Mucosa of stomach (tissue), 1 donor: ENCODE measurements around the gene DNAJB13.
"Not testable (repeated sequence)": the region's sequence is repeated elsewhere in the genome, so short reads cannot be mapped to it uniquely, and the experiment has no call there.

ENCODE experiments used
- H3K27me3 ChIP-seq: one replicate; pipeline ENCODE4 v1.7.0; 2013; ENCODE audit warnings: mild to moderate bottlenecking, low read length; ENCODE audit not compliant: control insufficient read depth, insufficient read depth
- H3K36me3 ChIP-seq: one replicate; pipeline ENCODE4 v1.7.0; 2013; ENCODE audit warnings: low read length; ENCODE audit not compliant: control insufficient read depth, insufficient read depth
- H3K4me1 ChIP-seq: one replicate; pipeline ENCODE4 v1.7.0; 2013; ENCODE audit warnings: mild to moderate bottlenecking, low read length; ENCODE audit not compliant: control insufficient read depth, insufficient read depth
- H3K4me3 ChIP-seq: one replicate; pipeline ENCODE4 v1.7.0; 2013; ENCODE audit warnings: low read length
- H3K9ac ChIP-seq: one replicate; pipeline ENCODE4 v1.7.0; 2013; ENCODE audit warnings: mild to moderate bottlenecking, low read length, moderate library complexity
- H3K9me3 ChIP-seq: one replicate; pipeline ENCODE4 v1.7.0; 2013; ENCODE audit warnings: mild to moderate bottlenecking, low read length, moderate library complexity; ENCODE audit not compliant: control insufficient read depth
- donor health status: Pancreatic carcinoma.

DNAJB13 gene

GRCh38 chr11:73936047-73936446 is 14.8 kb upstream of the DNAJB13 start:
- H3K4me3 ChIP-seq, H3K27me3 ChIP-seq, H3K36me3 ChIP-seq, H3K4me1 ChIP-seq, H3K9ac ChIP-seq, H3K9me3 ChIP-seq: not testable (repeated sequence)

GRCh38 chr11:73939096-73939495 is 11.7 kb upstream of the DNAJB13 start:
- Histone ChIP-seq H3K9ac (no peak overlapping the region), H3K9me3 (no peaks in the 10 kb centered on the region), H3K27me3 (no peaks in the 10 kb centered on the region), H3K4me1 (no peaks in the 10 kb centered on the region), H3K36me3 (no peaks in the 10 kb centered on the region), H3K4me3 (no peak overlapping the region)

- Histone ChIP-seq H3K9me3 (no peaks in the 10 kb centered on the region), H3K4me3 (no peak overlapping the region), H3K4me1 (no peaks in the 10 kb centered on the region), H3K27me3 (no peaks in the 10 kb centered on the region), H3K9ac (no peak overlapping the region), H3K36me3 (no peaks in the 10 kb centered on the region)
These were observed 9.8 kb upstream of the DNAJB13 start for GRCh38 chr11:73940801-73941570.

GRCh38 chr11:73942010-73942409 is 8.8 kb upstream of the DNAJB13 start:
- Histone ChIP-seq H3K27me3 (no peaks in the 10 kb centered on the region), H3K4me3 (no peak overlapping the region), H3K36me3 (no peaks in the 10 kb centered on the region), H3K4me1 (no peaks in the 10 kb centered on the region), H3K9ac (no peak overlapping the region), H3K9me3 (no peaks in the 10 kb centered on the region)

GRCh38 chr11:73944085-73944484 is 6.7 kb upstream of the DNAJB13 start:
- Histone ChIP-seq H3K36me3 (no peaks in the 10 kb centered on the region), H3K4me3 (no peak overlapping the region), H3K4me1 (no peaks in the 10 kb centered on the region)

GRCh38 chr11:73944901-73945300 is 5.9 kb upstream of the DNAJB13 start:
- H3K4me3 ChIP-seq, result no peak overlapping the region
- no peaks in the 10 kb centered on the region for H3K27me3 ChIP-seq
- no peaks in the 10 kb centered on the region for H3K9me3 ChIP-seq
- no peaks in the 10 kb centered on the region for H3K36me3 ChIP-seq
- H3K9ac ChIP-seq, result no peak overlapping the region
- H3K4me1 ChIP-seq, result no peaks in the 10 kb centered on the region

More at GRCh38 chr11:73944085-73944484, 6.7 kb upstream of the DNAJB13 start:
- H3K27me3 ChIP-seq, result no peaks in the 10 kb centered on the region
- no peak overlapping the region for H3K9ac ChIP-seq
- no peaks in the 10 kb centered on the region for H3K9me3 ChIP-seq

GRCh38 chr11:73945396-73945795 is 5.4 kb upstream of the DNAJB13 start:
- Histone ChIP-seq H3K4me1 (no peaks in the 10 kb centered on the region), H3K9ac (no peak overlapping the region), H3K4me3 (no peak overlapping the region), H3K27me3 (no peaks in the 10 kb centered on the region), H3K9me3 (no peaks in the 10 kb centered on the region), H3K36me3 (no peaks in the 10 kb centered on the region)

GRCh38 chr11:73946798-73947458 is 3.9 kb upstream of the DNAJB13 start:
- no peaks in the 10 kb centered on the region for H3K4me1 ChIP-seq
- H3K27me3 ChIP-seq, result no peaks in the 10 kb centered on the region
- no peaks in the 10 kb centered on the region for H3K36me3 ChIP-seq
- H3K9ac ChIP-seq, result no peak overlapping the region
- no peaks in the 10 kb centered on the region for H3K9me3 ChIP-seq
- H3K4me3 ChIP-seq, result no peak overlapping the region

GRCh38 chr11:73949246-73949645 is 1.6 kb upstream of the DNAJB13 start:
- Histone ChIP-seq H3K9me3 (no peaks in the 10 kb centered on the region), H3K4me3 (no peak overlapping the region), H3K36me3 (no peaks in the 10 kb centered on the region), H3K4me1 (no peaks in the 10 kb centered on the region), H3K9ac (no peak overlapping the region), H3K27me3 (no peaks in the 10 kb centered on the region)

- H3K36me3 ChIP-seq, result no peaks in the 10 kb centered on the region
- H3K27me3 ChIP-seq, result no peaks in the 10 kb centered on the region
These were observed 914 bp upstream of the DNAJB13 start for GRCh38 chr11:73949912-73950311.

GRCh38 chr11:73951797-73952196 is 971 bp downstream of the DNAJB13 start:
- Histone ChIP-seq H3K4me1 (peaks cover 8% of the 10 kb centered on the region), H3K4me3 (no peak overlapping the region), H3K36me3 (no peaks in the 10 kb centered on the region), H3K27me3 (no peaks in the 10 kb centered on the region), H3K9me3 (no peaks in the 10 kb centered on the region), H3K9ac (no peak overlapping the region)

More at GRCh38 chr11:73949912-73950311, 914 bp upstream of the DNAJB13 start:
- no peak overlapping the region for H3K9ac ChIP-seq
- H3K4me3 ChIP-seq, result no peak overlapping the region
- H3K9me3 ChIP-seq, result no peaks in the 10 kb centered on the region
- H3K4me1 ChIP-seq, result no peaks in the 10 kb centered on the region

- no peak overlapping the region for H3K4me3 ChIP-seq
- H3K36me3 ChIP-seq, result no peaks in the 10 kb centered on the region
- peaks cover 13% of the 10 kb centered on the region for H3K4me1 ChIP-seq
- H3K27me3 ChIP-seq, result no peaks in the 10 kb centered on the region
- H3K9ac ChIP-seq, result no peak overlapping the region
- H3K9me3 ChIP-seq, result no peaks in the 10 kb centered on the region
These were observed 6.2 kb downstream of the DNAJB13 start for GRCh38 chr11:73956876-73957653.
